Epithelial cell of prostate (primary cell): Measurements from ENCODE around the gene DICER1.
"Not testable (repeated sequence)": the region's sequence is repeated elsewhere in the genome, so short reads cannot be mapped to it uniquely, and the experiment has no call there.

Experiments used
- DNase-seq: peaks from one replicate; pipeline ENCODE4 v3.0.0-alpha.2; 2011; ENCODE audit warnings: low read depth, low spot score
- H3K27ac ChIP-seq: fragments of 450-650 bp; 2 replicates; pipeline ENCODE4 v1.5.1; 2017; ENCODE audit warnings: mild to moderate bottlenecking

Gene DICER1

DNA sequence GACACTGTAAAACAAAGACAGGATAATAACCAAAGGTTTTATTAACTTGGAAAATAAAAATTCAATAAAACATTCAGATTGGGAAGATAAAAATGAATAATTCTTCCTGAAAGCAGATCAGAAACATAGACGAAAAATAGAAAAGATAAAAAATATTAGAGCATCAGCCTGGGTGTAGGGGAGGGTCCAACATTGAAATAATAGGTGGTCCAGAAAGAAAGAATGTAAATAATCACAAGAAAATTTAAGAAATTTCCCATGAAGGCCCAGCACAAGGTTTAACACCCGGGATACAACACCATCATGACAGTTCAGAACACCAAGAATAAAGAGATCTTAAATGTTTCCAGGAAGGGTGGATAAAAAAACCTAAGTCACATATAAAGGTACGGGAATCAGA is 31.1 kb upstream of the DICER1 start:
- no peak for DNase-seq
- H3K27ac ChIP-seq = no peak overlapping the region

DNA sequence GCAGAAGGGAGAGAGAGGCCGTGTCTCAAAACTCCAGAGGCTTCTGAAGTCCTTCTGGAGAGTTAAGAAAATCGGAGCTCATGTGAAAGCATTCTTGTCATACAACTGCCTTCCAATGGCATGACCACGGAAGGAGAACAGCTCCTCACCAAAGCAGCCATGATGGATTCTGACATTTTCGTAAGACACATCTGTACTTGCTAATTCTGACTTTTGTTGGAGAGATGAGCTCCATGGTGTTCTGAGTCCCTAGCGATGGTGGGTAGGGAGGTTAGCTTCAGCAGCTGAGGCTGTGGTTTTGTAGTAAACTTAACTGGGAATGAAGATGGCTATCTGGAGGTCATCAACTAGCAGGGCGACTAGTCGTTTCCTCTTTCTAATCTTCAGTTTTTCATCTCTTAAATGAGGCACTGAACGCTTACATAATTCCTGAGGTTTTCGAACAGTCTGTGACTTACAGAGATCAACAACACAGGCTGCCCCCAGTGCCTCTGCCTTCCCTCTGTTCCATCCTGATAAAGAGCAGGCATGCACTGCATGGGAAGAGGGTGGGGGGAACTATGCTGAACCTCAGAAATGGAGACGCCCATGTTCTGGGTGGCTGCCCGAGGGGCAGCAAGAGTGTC is 28.6 kb upstream of the DICER1 start:
- DNase-seq = no peak
- no peak overlapping the region for H3K27ac ChIP-seq

DNA sequence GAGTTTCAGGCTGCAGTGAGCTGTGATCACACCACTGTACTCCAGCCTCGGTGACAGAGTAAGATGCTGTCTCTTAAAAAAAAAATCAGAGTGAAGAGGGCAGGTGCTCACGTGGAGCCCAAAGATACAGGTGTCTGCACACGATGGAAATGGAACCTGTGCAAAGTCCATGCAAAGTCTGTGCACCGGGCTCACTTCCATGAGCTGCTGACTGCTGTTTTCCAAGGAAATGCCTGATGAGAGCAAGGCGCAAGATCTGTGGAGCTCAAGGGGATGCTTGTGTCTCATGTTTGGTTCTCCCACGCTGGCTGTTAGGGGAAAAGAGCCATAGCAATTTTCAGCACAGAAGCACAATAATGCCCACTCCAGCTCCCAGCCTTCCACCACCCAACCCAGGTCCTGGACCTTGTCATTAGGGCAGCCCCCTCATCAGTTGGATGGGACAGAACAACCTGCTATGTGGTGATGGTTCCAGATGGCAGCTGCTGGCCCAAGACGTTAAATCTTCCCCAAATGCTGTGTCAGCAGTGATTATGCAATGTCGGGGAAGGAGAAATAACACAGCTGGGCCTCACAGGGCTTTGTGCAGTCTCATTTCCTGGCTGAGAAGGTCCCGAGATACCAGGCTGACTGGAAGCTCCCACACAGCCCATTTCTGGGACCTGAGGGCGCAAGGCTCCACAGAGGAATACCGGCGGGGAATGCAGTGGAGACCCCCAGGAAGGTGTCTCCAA is 27.9 kb upstream of the DICER1 start:
- H3K27ac ChIP-seq = no peak overlapping the region
- DNase-seq = no peak

DNA sequence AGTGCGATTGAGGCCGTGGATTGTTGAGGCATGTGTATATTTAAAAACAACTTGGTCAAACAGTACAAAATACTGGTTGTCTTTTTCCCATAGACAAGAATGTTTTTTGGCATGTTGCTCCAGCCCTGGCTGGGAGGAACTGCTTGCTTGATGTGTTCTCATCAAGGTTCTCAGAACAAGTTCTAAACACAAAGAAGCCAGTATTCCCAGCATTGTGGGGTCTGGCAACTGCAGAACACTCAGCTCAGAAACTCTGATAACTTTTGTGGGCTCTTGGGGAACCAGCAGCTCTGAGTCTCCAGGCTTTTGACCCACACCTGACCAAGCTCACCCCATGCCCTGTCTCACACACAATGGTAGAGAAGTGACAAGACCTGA is 27.1 kb upstream of the DICER1 start:
- no peak for DNase-seq
- H3K27ac ChIP-seq = no peak overlapping the region

DNA sequence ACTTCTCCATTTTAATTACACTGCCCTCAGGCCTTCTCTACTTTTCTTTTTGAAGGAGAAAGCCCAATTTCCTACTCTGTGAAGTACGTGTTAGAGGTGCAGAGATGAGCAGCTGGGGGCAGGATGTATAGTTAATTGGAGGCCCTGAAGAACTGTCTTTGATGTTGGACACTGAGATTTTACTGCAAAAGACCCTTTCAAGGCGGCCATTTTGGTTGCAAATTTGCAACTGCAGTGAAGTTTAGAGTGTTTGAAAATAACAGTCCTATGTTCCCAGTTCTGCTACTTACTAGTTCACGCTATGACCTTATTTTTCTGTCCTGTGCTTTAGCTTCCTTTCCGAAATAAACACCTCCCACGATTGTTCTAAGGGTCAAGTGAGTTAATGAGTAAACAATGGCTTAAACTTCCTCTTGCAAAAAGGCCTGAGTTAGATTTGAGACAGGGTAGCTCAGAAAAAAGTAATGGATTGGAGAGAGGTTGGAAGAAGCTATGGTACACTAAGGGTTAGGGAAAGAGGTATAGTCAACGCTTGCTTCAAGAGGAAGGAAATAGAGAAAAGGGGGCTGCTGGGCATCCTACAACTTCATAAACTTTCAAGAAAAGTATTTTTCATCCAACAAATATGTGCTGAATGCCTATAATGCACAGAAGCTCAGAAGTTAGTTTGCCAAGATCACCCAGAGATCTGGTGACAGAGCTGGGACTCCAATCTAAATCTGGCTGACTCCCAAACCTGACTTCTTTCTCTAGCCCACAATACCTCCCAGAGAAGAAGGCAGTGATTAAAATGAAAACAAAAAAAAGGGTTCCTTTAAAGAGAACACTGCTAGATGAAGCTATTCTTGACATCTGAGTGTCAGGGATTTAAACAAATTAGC is 26.4 kb upstream of the DICER1 start:
- no peak overlapping the region for H3K27ac ChIP-seq
- no peak for DNase-seq

DNA sequence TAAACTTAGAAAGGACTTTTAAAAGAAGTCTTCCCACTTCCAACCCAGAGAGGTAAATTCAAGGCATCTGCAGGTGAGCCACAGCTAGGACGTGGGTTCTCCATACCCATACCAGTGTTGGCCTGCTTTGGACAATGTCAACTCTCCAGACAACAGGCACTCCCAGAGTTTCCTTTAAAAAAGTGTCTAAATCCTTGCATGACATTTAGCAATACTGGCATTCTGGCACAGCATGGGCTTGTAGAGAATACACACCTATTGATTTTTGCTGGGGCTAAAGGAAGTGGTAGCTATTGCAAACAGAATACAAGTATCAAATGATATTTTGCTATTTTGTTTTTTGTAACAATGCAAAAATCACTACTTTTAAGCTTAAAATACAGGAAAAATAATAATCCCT is 25.8 kb upstream of the DICER1 start:
- no peak overlapping the region for H3K27ac ChIP-seq
- DNase-seq = no peak

DNA sequence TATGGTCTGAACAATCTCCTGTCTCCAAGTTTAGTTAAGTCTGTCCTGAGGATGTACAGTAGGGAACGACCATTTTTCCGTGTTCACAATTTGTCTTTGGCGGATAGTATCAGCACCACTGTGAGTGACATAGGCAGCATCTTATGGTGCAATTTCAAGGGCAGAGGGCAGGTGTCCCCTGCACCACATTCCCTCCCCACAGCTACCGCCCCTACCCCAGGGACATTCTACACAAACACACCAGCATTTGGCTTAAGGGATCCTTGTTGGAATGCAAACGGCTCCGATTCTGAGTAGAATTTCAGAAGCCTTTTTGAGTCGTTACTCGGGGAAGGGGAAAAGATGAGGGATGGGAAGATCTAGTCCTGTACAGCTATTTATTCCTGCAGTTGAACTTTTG is 25.1 kb upstream of the DICER1 start:
- no peak overlapping the region for H3K27ac ChIP-seq
- DNase-seq = no peak

DNA sequence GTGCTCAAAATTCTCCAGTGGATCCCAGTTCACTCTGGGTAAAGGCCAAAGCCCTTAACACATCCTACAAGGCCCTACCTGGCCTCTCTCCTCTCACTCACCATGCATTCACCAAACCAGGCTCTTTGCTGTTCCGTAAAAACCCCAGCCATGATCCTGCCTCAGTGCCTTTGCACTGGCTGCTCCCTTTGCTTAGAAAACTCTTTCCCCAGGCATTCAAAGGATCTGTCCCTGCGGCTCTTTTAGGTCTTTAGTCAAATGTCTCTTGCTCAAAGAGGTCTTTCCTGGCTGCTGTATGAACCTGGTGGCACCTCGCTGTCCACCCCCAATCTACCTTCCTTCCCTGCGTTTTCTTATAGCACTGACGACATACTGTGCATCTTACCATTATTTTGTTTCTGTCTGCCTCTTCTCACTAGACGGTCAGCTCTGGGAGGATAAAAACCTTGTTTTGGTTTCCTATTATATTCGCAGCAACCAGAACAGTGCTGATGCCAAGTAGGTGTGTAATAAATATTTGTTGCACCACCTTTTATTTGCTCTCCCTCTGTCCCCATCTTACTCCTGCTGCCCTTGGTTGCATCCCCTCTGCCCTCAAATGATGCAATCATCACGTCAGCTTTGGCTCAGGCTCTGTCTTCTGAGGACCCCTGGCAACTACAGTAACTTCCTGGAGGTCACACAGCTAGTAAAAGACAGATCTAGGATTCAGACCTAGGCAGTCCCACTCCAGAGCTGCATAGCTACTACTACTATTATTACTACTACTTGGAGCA is 23.8 kb upstream of the DICER1 start:
- H3K27ac ChIP-seq = no peak overlapping the region
- DNase-seq = no peak

DNA sequence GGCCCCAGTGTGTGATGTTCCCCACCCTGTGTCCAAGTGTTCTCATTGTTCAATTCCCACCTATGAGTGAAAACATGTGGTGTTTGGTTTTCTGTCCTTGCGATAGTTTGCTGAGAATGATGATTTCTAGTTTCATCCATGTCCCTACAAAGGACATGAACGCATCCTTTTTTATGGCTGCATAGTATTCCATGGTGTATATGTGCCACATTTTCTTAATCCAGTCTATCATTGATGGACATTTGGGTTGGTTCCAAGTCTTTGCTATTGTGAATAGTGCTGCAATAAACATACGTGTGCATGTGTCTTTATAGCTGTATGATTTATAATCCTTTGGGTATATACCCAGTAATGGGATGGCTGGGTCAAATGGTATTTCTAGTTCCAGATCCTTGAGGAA is 18.3 kb upstream of the DICER1 start:
- not testable (repeated sequence) for H3K27ac ChIP-seq, DNase-seq

DNA sequence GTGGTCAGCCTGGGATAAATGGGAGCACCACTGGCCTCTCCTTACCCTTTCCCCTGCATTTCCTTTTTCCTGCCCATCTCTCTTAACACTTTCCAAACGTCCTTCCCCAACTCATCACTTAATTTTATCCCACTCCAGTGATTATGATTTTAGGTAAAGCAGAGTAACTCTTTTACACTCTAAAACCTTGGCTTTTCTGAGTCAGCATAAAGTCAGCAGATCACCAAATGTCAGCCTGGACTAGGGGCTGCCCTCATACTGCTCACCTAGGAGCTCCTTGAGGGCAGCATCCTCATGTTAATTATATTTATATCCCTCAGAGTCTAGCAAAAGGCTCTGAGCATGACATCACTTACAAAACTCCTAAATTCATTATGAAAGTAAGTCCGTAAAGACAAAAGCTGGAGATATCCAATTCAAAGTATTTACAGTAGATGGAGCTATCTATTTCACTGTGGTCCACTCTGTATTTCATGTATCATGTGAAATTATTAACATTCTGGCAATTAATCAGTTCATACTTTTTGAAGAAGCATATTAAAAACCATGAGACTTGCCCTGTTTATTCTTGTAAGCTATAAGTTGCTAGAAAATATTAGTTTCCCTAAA is 17.0 kb upstream of the DICER1 start:
- H3K27ac ChIP-seq = no peak overlapping the region
- no peak for DNase-seq

DNA sequence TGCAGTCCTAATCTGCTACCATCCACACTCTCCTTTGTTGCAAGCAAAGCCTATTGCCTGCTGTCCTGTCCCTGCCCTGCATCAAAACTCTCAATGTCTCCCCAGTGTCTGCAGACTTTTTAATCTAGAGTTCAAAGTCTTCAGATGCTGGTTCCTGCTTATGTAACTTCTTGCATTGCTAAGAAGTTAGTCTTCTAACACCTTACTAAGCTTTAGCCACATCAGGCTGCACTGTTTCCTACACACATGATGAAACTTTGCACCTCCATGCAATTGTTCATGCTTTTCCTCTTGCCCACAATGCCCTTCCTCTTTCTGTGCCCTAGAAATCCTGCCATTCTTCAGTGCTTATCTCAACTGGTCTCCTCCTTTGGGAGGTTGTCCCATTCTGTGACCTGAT is 16.2 kb upstream of the DICER1 start:
- H3K27ac ChIP-seq = no peak overlapping the region
- no peak for DNase-seq

DNA sequence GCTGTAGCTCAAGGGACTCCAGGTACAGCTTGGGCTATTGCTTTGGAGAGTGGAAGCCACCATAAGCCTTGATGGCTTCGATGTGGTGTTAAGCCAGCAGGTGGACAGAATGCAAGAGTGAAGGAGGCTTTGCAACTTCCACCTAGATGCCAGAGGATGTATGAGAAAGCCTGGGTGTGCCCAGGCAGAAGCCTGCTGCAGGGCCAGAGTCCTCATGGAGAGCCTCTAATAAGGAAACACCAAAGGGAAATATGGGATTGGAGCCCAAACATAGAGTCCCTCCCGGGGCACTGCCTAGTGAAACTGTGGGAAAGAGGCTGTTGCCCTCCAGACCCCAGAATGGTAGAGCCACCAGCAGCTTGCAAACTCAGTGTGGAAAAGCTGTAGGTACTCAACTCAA is 9.8 kb upstream of the DICER1 start:
- no peak for DNase-seq
- H3K27ac ChIP-seq = no peak overlapping the region

DNA sequence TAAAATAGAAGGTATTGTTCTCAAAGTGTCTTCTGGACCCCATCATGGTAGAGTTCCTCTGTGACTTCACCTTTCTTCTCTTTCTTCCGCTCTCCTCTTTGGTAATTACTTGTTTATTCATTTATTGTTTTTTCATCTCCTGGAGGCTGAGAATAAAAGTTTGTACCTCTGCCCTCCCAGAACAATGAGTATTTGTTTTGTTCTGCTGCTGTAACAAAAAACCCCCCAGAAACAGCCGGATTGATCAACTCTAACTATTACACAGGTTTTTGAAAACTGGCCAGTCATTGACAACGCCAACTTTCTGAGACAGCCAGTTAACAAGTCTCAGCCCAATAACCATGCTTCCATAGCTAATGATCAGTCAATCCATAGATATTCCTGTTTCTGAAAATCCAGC is 8.2 kb upstream of the DICER1 start:
- H3K27ac ChIP-seq = no peak overlapping the region
- DNase-seq = no peak

DNA sequence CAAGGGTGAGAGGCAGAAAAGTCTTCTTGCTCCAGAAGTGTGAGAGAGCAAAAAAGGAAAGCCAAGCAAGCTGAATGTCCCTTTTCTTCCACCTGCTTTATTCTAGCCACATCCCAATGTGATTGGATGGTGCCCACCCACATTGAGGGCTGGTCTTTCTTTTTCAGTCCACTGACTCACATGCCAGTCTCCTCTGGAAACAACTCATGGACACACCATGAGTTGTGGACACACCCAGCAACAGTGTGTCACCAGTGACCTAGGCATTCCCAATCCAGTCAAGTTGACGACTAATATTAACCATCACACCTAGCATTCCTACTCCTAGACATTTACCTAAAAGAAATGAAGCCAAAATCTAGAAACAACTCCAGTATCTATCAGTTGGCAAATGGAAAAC is 7.2 kb upstream of the DICER1 start:
- no peak overlapping the region for H3K27ac ChIP-seq
- no peak for DNase-seq

DNA sequence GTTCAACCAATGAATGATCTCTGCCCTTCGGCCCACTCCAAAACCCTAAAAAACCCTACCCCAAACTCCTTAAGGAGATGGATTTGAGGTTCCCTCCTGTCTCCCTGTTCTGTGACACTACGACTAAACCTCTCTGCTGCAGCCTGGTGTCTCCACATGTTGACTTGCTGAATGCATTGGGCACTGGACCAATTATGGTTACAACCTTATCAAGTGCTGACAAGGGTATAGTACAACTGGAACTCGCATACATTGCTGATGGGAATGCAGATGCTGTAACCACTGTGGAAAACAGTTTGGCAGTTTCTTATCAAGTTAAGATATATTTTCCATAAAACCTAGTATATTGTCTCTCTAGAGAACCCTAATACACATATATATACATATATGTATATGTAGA is 6.3 kb upstream of the DICER1 start:
- H3K27ac ChIP-seq = no peak overlapping the region
- DNase-seq = no peak

DNA sequence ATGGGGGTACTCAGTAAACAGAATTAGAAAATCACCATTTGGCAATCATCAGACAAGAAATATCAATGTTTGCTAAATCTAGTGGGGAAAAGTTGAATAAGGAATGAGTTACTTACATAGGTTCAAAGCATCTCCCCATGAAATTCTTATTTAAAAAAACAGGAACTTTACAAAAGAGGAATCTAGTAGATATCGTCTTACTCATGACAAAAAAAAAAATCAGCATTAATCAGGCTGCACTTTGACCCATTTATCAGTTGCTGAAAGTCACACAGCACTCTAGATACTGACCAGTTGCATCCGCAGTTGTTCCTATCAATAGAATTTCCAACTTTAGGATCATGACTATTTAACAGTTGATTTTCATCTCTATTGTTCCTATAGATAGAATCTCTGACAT is 5.8 kb upstream of the DICER1 start:
- H3K27ac ChIP-seq = no peak overlapping the region
- no peak for DNase-seq

DNA sequence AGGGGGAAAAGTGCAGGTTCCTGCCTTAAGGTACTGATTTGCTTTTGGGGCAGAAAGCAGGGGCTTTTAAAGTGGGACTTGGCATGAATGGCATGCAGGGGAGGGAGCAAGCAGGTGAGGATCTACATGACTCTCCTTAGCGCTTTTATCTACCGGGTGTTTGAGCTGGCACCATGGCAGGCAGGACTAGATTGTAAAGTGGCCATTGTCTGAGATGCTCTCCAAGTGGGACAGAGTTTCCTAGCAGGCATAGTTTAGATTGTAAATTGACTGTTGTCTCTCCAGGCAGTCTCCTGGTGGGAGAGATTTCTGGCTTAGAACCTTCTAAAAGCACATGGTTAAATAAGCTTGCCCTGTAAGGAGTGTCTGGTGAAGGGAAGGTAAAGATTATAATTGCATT is 5.3 kb upstream of the DICER1 start:
- H3K27ac ChIP-seq = no peak overlapping the region
- DNase-seq = no peak

DNA sequence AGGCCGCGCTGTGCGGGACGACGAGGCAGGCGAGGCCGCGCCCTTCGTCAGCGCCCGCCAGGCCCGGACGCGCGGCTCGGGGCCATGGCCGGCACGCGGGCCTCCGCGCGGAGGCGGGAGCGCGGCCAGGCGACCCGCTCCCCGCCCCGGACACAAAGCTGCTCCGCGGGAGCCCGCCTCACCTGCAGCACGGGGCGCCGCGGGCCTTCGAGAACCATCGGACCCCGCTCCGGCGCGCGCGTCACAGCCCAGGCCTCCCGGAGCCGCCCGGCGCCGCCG is 342 bp downstream of the DICER1 start:
- H3K27ac ChIP-seq = peak overlapping the region; percentile 73
- no peak for DNase-seq

DNA sequence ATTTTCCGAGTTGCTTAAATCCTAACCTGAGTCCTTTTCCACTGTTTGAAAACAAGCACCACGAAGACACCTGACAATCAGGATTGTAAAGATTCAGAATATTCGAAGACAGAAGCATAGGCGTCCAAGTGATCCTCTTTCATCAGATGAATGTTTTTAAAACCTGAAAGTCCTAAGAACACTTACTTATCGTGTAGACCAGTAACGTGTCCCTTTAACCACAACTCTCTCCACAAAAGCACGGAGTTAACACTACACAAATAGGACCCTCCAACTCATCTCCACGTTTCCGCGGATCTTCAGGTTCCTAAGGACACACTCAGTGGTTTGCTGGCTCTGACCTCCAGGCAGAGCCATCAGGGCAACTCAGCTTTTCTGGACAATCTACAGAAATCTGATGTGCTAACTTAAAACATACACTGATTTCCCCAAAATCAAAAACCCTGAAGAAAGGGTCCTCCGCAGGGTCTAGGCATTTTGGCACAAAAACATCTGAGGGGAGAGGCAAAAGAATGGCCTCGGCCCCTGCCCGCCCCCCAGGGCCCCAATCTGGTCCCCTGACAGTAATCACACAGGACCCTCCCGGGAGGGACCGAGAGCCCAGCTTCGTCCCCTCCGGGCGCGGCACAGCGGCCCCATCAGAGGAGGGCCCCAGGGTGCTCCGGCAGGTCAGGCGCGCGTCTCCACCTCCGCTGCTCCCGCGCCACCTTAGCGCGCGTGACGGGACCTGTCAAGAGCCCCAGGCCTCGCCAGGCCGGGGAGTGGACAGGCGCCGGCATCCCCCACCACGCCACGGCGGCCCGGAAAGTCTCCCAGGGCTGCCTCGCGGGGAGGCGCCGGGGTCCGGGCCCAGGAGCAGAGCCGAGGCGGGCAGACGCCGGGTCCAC is 925 bp downstream of the DICER1 start:
- peak overlapping the region; percentile 73 for H3K27ac ChIP-seq
- no peak for DNase-seq

DNA sequence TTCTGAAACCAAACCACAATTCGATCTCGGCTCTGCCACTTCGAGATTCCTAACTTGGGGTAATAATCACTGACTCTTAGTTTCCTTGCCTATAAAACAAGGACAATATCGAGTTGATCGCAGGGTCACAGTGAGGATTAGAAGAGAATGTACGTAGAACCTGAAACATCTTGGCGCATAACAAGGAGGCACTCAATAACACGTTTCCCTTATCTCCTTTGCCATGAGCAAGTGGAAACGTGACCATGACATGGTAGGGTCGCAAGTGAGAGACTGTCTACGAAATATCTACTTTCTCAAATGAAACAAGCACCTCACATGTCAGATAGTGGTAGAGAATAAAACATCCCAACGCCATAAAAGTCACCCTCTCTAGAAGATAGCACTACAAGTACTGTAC is 2.3 kb downstream of the DICER1 start:
- no peak overlapping the region for H3K27ac ChIP-seq
- DNase-seq = no peak
